ENCODE measurements around the gene EFCAB11. TPM values are rescaled to one million over a fixed set of nuclear protein-coding genes. Genes with fewer than 3 reads are reported as not detected.

EFCAB11 gene
- total RNA-seq, 1 experiment from 2014 or later: 18.1 TPM

- TF ChIP-seq, protein P1, sequence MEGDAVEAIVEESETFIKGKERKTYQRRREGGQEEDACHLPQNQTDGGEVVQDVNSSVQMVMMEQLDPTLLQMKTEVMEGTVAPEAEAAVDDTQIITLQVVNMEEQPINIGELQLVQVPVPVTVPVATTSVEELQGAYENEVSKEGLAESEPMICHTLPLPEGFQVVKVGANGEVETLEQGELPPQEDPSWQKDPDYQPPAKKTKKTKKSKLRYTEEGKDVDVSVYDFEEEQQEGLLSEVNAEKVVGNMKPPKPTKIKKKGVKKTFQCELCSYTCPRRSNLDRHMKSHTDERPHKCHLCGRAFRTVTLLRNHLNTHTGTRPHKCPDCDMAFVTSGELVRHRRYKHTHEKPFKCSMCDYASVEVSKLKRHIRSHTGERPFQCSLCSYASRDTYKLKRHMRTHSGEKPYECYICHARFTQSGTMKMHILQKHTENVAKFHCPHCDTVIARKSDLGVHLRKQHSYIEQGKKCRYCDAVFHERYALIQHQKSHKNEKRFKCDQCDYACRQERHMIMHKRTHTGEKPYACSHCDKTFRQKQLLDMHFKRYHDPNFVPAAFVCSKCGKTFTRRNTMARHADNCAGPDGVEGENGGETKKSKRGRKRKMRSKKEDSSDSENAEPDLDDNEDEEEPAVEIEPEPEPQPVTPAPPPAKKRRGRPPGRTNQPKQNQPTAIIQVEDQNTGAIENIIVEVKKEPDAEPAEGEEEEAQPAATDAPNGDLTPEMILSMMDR (IDR thresholded peaks at IDR 0.05 in 2 of 3, conservative IDR thresholded peaks at IDR 0.05 in 1 of 3; ENCODE audit: borderline replicate concordance in 1 of 3, insufficient read depth in 1 of 3, low read depth in 2 of 3, low read length in 2 of 3): no peak
- TF ChIP-seq SRF (IDR thresholded peaks at IDR 0.05; ENCODE audit: low read depth) (no peak), CEBPB (IDR thresholded peaks at IDR 0.05; ENCODE audit: low read depth) (no peak), POLR2AphosphoS5 (IDR thresholded peaks at IDR 0.05; ENCODE audit: low read depth, low read length) (no peak), SP1 (IDR thresholded peaks at IDR 0.05; ENCODE audit: low read depth) (no peak), RAD21 (IDR thresholded peaks at IDR 0.05; ENCODE audit: low read depth) (no peak)
Observed at GRCh38 chr14:89910691-89911009, 43.9 kb downstream of the EFCAB11 start (continued).

DNA sequence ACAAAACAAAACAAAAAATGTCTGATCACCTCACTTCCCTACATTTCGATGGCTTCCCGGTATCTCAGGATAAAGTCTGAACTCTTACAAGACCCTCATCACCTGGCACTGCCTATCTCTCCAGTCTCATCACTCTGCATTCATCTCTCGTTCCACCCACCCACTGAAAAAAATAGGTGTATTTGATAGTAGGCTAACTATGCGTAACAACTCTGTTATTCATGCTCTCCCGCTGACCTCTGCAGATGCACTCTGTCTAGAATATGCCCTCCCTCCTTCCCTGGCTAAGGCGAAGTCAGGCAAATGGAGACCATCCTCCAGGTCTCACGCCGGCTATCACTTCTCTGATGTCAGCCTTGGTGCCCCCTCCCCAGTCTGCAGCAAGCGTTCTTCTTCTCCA is 44.9 kb downstream of the EFCAB11 start:
- no peak overlapping the region for H3K9ac ChIP-seq (ENCODE audit: low read length)
- no peaks in the 10 kb centered on the region for H4K20me1 ChIP-seq (ENCODE audit: insufficient read depth)
- ChIA-PET POLR2A (no interaction called here), CTCF (interaction anchor here (1.1 kb wide), 1 partner anchor 869 kb away, joined by 3 read pairs; no protein-coding TSS in a partner anchor), RAD21 (ENCODE audit: low non-redundant PET in 1 of 2, low total read pairs in 2 of 2, uncharacterized antibody in 2 of 2, unreplicated experiment in 2 of 2) (no interaction called here)
- H3K9me2 ChIP-seq (ENCODE audit: insufficient read depth): no peaks in the 10 kb centered on the region
- no peaks in the 10 kb centered on the region for H3K36me3 ChIP-seq (ENCODE audit: control insufficient read depth in 1 of 2, insufficient read depth in 2 of 2, low read length in 2 of 2)
- no peak overlapping the region for H3K4me2 ChIP-seq (ENCODE audit: low read length)
- H3K27me3 ChIP-seq (ENCODE audit: insufficient read depth, low read length): no peaks in the 10 kb centered on the region
- no peak overlapping the region for H3K27ac ChIP-seq (ENCODE audit: low read depth, low read length)
- 0 out of 4 replicates have a peak, but pooled peaks cover 0 to 3% of the 10 kb centered on the region in 2 experiments for H3K4me1 ChIP-seq (ENCODE audit: control insufficient read depth in 1 of 2, insufficient read depth in 2 of 2, low read length in 2 of 2)
- H2AFZ ChIP-seq (ENCODE audit: low read depth, low read length, poor library complexity, severe bottlenecking): no peak overlapping the region
- no peaks in the 10 kb centered on the region for H3K9me3 ChIP-seq (ENCODE audit: control insufficient read depth in 1 of 2, insufficient read depth in 1 of 2, low read depth in 1 of 2, low read length in 2 of 2)
- H3K4me3 ChIP-seq (replicated peaks in 1 of 2; ENCODE audit: low read depth in 1 of 2, low read length in 2 of 2): no peak overlapping the region
- intact Hi-C loops (cut with micrococcal nuclease): no loop called here
- H3K79me2 ChIP-seq (ENCODE audit: insufficient read depth, low read length): no peaks in the 10 kb centered on the region
- ATAC-seq (no peak), DNase-seq (ENCODE audit: low read depth, low spot score) (no peak)
- BruUV-seq (replicated peaks): no TSS peak
- TF ChIP-seq YY1 (IDR thresholded peaks at IDR 0.05; ENCODE audit: extremely low read depth, insufficient replicate concordance, low read depth, low read length) (no peak), SIN3A (IDR thresholded peaks at IDR 0.05; ENCODE audit: low read depth) (no peak), POLR2AphosphoS5 (IDR thresholded peaks at IDR 0.05; ENCODE audit: low read depth, low read length) (no peak), JUND (IDR thresholded peaks at IDR 0.05) (no peak), CEBPB (IDR thresholded peaks at IDR 0.05; ENCODE audit: low read depth) (no peak), POLR2A (IDR thresholded peaks at IDR 0.05; ENCODE audit: borderline replicate concordance, extremely low read depth, insufficient read depth, insufficient read length) (no peak), TCF7L2 (IDR thresholded peaks at IDR 0.05; ENCODE audit: borderline replicate concordance, extremely low read depth, insufficient read depth, insufficient read length) (no peak), EZH2phosphoT487 (IDR thresholded peaks at IDR 0.05; ENCODE audit: borderline replicate concordance) (no peak), EZH2 (IDR thresholded peaks at IDR 0.05) (no peak), REST (IDR thresholded peaks at IDR 0.05; ENCODE audit: low read depth) (no peak), SP1 (IDR thresholded peaks at IDR 0.05; ENCODE audit: low read depth) (no peak), ZFX (IDR thresholded peaks at IDR 0.05) (no peak), SRF (IDR thresholded peaks at IDR 0.05; ENCODE audit: low read depth) (no peak)
- TF ChIP-seq, protein P2, sequence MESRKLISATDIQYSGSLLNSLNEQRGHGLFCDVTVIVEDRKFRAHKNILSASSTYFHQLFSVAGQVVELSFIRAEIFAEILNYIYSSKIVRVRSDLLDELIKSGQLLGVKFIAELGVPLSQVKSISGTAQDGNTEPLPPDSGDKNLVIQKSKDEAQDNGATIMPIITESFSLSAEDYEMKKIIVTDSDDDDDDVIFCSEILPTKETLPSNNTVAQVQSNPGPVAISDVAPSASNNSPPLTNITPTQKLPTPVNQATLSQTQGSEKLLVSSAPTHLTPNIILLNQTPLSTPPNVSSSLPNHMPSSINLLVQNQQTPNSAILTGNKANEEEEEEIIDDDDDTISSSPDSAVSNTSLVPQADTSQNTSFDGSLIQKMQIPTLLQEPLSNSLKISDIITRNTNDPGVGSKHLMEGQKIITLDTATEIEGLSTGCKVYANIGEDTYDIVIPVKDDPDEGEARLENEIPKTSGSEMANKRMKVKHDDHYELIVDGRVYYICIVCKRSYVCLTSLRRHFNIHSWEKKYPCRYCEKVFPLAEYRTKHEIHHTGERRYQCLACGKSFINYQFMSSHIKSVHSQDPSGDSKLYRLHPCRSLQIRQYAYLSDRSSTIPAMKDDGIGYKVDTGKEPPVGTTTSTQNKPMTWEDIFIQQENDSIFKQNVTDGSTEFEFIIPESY (IDR thresholded peaks at IDR 0.05; ENCODE audit: extremely low read depth, insufficient replicate concordance, low read length): no peak
- TF ChIP-seq, protein P3, sequence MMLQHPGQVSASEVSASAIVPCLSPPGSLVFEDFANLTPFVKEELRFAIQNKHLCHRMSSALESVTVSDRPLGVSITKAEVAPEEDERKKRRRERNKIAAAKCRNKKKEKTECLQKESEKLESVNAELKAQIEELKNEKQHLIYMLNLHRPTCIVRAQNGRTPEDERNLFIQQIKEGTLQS (IDR thresholded peaks at IDR 0.05): no peak
- TF ChIP-seq, protein P4, sequence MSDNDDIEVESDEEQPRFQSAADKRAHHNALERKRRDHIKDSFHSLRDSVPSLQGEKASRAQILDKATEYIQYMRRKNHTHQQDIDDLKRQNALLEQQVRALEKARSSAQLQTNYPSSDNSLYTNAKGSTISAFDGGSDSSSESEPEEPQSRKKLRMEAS (IDR thresholded peaks at IDR 0.05): no peak
